Activated T-cell treated with anti-CD3 and anti-CD28 coated beads, Interleukin-2, amount 50 U/mL, for 72 hours (primary cell): Measurements from ENCODE around the gene ZDHHC14. TPM values are rescaled to one million over a fixed set of nuclear protein-coding genes. Genes with fewer than 3 reads are reported as not detected.
A peak's percentile ranks its signal among the peaks of the same experiment; 100 is the strongest.
"Not testable (repeated sequence)": the region's sequence is repeated elsewhere in the genome, so short reads cannot be mapped to it uniquely, and the experiment has no call there.

ENCODE experiments used
- ATAC-seq, 2 donors: fragments of 150-1000 bp; cut with Tn5 transposase; replicated peaks in 1 of 2; 2 replicates each; pipeline ENCODE4 v1.10.0; 2021; ENCODE audit warnings: moderate library complexity in 2 of 2, mild to moderate bottlenecking in 1 of 2
- DNase-seq, 2 donors: peaks; one replicate each; pipeline ENCODE4 v3.0.0; 2021 to 2022; ENCODE audit warnings: mixed read lengths in 1 of 2
- H3K27ac Mint-ChIP-seq: one replicate; pipeline ENCODE4 v1.8.0; 2022; ENCODE audit warnings: mild to moderate bottlenecking, moderate library complexity, mixed read lengths
- H3K27me3 Mint-ChIP-seq: one replicate; pipeline ENCODE4 v1.8.0; 2022; ENCODE audit warnings: low read depth, mixed read lengths
- H3K36me3 Mint-ChIP-seq, 2 donors: one replicate each; pipeline ENCODE4 v1.8.0; 2022; ENCODE audit warnings: mixed read lengths in 2 of 2, mild to moderate bottlenecking in 1 of 2; ENCODE audit not compliant: insufficient read depth in 2 of 2
- H3K4me1 Mint-ChIP-seq: one replicate; pipeline ENCODE4 v1.8.0; 2022; ENCODE audit warnings: low read depth, mixed read lengths
- H3K4me3 Mint-ChIP-seq, 2 donors: one replicate each; pipeline ENCODE4 v1.8.0; 2022; ENCODE audit warnings: mild to moderate bottlenecking in 2 of 2, mixed read lengths in 2 of 2, moderate library complexity in 2 of 2
- H3K9me3 Mint-ChIP-seq, 2 donors: one replicate each; pipeline ENCODE4 v1.8.0; 2022; ENCODE audit warnings: mixed read lengths in 2 of 2
- total RNA-seq, 2 donors: library from RNA; stranded (reverse); gene quantifications; one replicate each; pipeline ENCODE4 v1.2.3, GENCODE V29; 2022

The ZDHHC14 gene
- total RNA-seq, 2 donors from 2014 or later: 10.3 to 15.4 TPM

DNA sequence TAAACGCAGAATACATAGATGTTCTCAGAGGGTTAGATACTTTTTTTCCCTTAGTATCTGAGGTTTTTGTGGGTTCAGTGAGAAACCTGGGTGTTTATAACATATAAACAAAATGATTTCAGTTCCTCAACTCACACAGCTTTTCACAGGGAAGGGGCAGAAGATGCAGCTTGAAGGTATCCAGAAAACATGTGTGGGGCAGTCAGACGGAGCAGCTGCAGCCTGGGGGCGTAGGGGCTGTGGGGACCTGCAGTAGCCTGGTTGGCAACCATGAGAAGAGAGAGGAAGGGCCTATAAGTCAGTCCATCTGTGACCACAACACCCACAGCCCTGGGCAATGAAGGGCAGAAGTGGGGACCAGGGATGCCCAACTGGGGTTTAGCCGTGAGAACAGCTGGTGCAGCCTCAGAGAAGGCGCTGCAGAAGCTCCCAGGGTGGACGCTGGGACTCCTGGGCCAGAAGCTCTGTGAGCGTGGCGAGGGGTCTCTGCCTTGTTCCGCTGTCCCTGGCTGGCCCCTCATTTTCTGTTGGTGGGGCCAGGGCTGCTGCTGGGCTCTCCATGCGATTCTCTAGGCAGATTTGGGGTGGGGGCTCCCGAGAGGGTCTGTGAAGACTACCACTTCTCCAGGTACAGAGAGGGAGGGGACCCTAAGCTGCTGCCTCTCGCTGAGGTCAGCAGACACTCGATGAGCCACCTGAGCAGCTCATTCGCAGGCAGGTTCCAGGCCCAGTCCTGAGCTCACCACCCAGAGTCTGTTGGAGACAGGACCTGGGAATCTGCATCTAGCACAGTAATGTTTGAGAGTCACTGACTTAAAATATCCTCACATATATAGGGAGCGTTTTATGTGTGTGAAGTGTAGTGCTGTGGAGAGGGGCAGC, 181.2 kb downstream of the ZDHHC14 start:
- ATAC-seq: no peak
- H3K9me3 Mint-ChIP-seq: no peaks in the 10 kb centered on the region
- no peaks in the 10 kb centered on the region for H3K27me3 Mint-ChIP-seq
- H3K4me3 Mint-ChIP-seq: no peak overlapping the region
- peaks cover 31% of the 10 kb centered on the region for H3K4me1 Mint-ChIP-seq
- DNase-seq: no peak
- H3K36me3 Mint-ChIP-seq: no peaks in the 10 kb centered on the region
- H3K27ac Mint-ChIP-seq: peak overlapping the region; percentile 11

GRCh38 chr6:157562997-157563396, 182.0 kb downstream of the ZDHHC14 start:
- no peaks in the 10 kb centered on the region for H3K27me3 Mint-ChIP-seq
- no peak overlapping the region for H3K27ac Mint-ChIP-seq
- no peak overlapping the region for H3K4me3 Mint-ChIP-seq
- no peaks in the 10 kb centered on the region for H3K9me3 Mint-ChIP-seq
- no peak for ATAC-seq
- DNase-seq: no peak
- H3K4me1 Mint-ChIP-seq: peaks cover 37% of the 10 kb centered on the region
- no peaks in the 10 kb centered on the region for H3K36me3 Mint-ChIP-seq

DNA sequence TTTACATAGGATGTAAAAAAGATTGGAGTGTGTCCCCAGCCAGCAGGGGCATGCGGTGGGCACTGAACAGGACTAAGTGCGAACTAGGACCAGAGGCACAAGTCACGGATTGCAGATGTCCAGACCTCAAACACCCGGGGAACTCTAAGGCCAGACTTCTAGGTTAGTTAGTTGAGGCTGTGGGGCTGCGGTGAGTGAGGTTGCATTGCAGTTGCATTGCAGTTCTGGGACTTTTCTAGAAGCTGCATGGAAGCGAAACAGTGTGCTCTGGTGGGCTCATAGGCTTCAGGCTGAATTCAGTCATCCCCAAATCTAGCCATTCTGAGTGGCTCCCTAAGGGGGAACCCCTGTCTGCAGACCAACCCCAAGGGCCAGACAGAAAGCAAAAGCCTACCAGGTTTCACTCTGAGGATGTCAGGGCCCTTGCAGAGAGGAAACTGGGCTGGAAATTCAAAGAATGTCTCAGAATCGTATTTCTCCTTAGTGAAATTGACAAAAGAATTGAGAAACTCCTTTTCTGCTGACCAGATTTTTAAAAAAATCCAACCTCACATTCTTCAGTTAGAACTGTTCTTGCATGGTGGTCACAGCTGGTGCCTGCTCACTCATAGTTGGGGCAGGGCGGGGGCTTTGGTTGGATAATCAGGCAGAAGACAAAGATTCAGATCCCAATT, 182.8 kb downstream of the ZDHHC14 start:
- peaks cover 30% of the 10 kb centered on the region for H3K4me1 Mint-ChIP-seq
- DNase-seq (peak; percentile 39 to 49), ATAC-seq (peak; percentile 90 to 97)
- H3K27ac Mint-ChIP-seq: no peak overlapping the region
- H3K9me3 Mint-ChIP-seq: no peaks in the 10 kb centered on the region
- H3K27me3 Mint-ChIP-seq: no peaks in the 10 kb centered on the region
- H3K4me3 Mint-ChIP-seq: no peak overlapping the region
- H3K36me3 Mint-ChIP-seq: no peaks in the 10 kb centered on the region

- H3K4me1 Mint-ChIP-seq: peaks cover 26% of the 10 kb centered on the region
- ATAC-seq: no peak
These were observed 187.7 kb downstream of the ZDHHC14 start for GRCh38 chr6:157568702-157569101.

DNA sequence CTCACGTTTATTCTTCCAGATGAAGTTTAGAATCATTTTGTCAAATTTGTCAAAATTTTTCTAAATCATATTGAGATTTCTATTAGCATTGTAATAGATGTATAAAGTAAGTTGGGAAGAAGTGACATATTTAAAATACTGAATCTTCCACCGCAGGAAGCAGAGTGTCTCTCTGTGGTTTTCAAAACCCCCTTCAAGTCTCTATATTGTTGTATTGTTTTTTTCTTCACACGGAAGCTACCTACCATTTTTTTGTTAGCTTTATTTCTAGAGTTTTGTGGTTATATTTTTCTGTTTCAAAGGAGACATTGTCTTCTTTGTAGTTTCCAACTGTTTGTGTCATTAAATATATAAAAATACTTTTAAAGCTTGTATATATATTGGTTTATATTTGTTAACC, 188.6 kb downstream of the ZDHHC14 start:
- H3K27ac Mint-ChIP-seq: peak overlapping the region; percentile 50
- peaks cover 21% of the 10 kb centered on the region for H3K4me1 Mint-ChIP-seq
- H3K36me3 Mint-ChIP-seq: peaks cover 2 to 6% of the 10 kb centered on the region in 2 donors
- DNase-seq (no peak), ATAC-seq (peak; percentile 64 to 76)
- peak overlapping the region; percentile 34 to 50 for H3K4me3 Mint-ChIP-seq
- H3K27me3 Mint-ChIP-seq: no peaks in the 10 kb centered on the region
- H3K9me3 Mint-ChIP-seq: no peaks in the 10 kb centered on the region

More at GRCh38 chr6:157568702-157569101, 187.7 kb downstream of the ZDHHC14 start:
- no peak for DNase-seq
- H3K36me3 Mint-ChIP-seq: peaks cover 2 to 6% of the 10 kb centered on the region in 2 donors
- no peaks in the 10 kb centered on the region for H3K27me3 Mint-ChIP-seq
- no peaks in the 10 kb centered on the region for H3K9me3 Mint-ChIP-seq
- H3K4me3 Mint-ChIP-seq: no peak overlapping the region
- no peak overlapping the region for H3K27ac Mint-ChIP-seq

- Mint-ChIP-seq H3K9me3 (no peaks in the 10 kb centered on the region), H3K4me1 (peaks cover 21% of the 10 kb centered on the region), H3K27me3 (no peaks in the 10 kb centered on the region), H3K27ac (no peak overlapping the region), H3K4me3 (peak overlapping the region; percentile 15 to 52), H3K36me3 (peaks cover 2 to 6% of the 10 kb centered on the region in 2 donors)
- ATAC-seq (no peak), DNase-seq (no peak)
These were observed 189.1 kb downstream of the ZDHHC14 start for GRCh38 chr6:157570104-157570503.

- H3K4me1 Mint-ChIP-seq: peaks cover 21% of the 10 kb centered on the region
- H3K4me3 Mint-ChIP-seq: no peak overlapping the region
- H3K27ac Mint-ChIP-seq: no peak overlapping the region
- no peaks in the 10 kb centered on the region for H3K27me3 Mint-ChIP-seq
- H3K36me3 Mint-ChIP-seq: peaks cover 2 to 6% of the 10 kb centered on the region in 2 donors
- ATAC-seq (no peak), DNase-seq (no peak)
- no peaks in the 10 kb centered on the region for H3K9me3 Mint-ChIP-seq
These were observed 189.8 kb downstream of the ZDHHC14 start for GRCh38 chr6:157570752-157571151.

DNA sequence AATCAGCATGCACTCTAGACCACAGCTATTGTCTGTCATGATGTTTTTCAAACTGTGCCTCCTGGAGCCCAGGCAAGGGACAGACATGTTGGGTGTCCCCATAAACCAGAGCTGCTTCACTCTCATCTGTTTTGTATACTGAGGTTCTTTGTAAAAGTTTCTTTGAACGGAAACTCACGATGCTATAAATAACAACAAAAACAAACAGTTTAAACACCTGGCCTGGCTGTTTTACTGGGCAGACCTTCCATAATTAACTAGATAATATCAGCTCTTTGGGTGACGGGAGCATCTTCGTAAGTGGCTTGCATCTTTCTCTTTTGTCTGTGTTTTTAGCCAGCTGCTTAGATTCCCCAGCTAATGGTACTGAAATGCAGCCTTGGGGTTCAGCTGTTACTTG, 190.3 kb downstream of the ZDHHC14 start:
- Mint-ChIP-seq H3K4me3 (no peak overlapping the region), H3K27me3 (no peaks in the 10 kb centered on the region), H3K36me3 (peaks cover 2 to 6% of the 10 kb centered on the region in 2 donors), H3K27ac (no peak overlapping the region), H3K9me3 (no peaks in the 10 kb centered on the region), H3K4me1 (peaks cover 21% of the 10 kb centered on the region)
- DNase-seq (no peak), ATAC-seq (no peak)

DNA sequence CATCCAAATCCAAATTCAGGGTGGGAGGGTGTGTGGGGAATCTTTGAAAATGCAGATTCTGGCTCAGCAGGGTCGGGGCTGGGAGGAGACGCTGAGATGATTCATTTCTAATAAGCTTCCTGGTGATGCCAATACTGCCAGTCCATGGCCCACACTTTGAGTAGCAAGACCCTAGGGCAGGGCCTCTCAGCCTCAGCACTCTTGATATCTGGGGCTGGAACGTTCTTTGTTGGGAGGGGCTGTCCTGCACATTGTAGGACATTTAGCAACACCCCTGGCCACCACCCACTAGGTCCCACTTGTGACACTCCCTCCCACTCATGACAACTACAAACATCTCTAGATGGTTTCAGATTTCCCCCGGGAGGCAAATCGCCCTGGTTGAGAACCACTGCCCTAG, 191.0 kb downstream of the ZDHHC14 start:
- H3K9me3 Mint-ChIP-seq: peaks cover 0 to under 1% of the 10 kb centered on the region in 2 donors
- DNase-seq (no peak), ATAC-seq (no peak)
- no peaks in the 10 kb centered on the region for H3K27me3 Mint-ChIP-seq
- H3K36me3 Mint-ChIP-seq: peaks cover 2 to 6% of the 10 kb centered on the region in 2 donors
- H3K4me3 Mint-ChIP-seq: no peak overlapping the region
- no peak overlapping the region for H3K27ac Mint-ChIP-seq
- H3K4me1 Mint-ChIP-seq: peaks cover 21% of the 10 kb centered on the region

GRCh38 chr6:157574851-157575424, 193.9 kb downstream of the ZDHHC14 start:
- no peak overlapping the region for H3K27ac Mint-ChIP-seq
- peaks cover 0 to 2% of the 10 kb centered on the region in 2 donors for H3K36me3 Mint-ChIP-seq
- no peak overlapping the region for H3K4me3 Mint-ChIP-seq
- peaks cover 11% of the 10 kb centered on the region for H3K4me1 Mint-ChIP-seq
- DNase-seq: no peak
- no peak for ATAC-seq
- peaks cover 0 to 8% of the 10 kb centered on the region in 2 donors for H3K9me3 Mint-ChIP-seq
- no peaks in the 10 kb centered on the region for H3K27me3 Mint-ChIP-seq

GRCh38 chr6:157575436-157576145, 194.6 kb downstream of the ZDHHC14 start:
- Mint-ChIP-seq H3K27ac (no peak overlapping the region), H3K4me3 (no peak overlapping the region), H3K27me3 (no peaks in the 10 kb centered on the region), H3K9me3 (peaks cover 0 to 8% of the 10 kb centered on the region in 2 donors), H3K4me1 (peaks cover 6% of the 10 kb centered on the region), H3K36me3 (peaks cover 2% of the 10 kb centered on the region in 2 donors)
- ATAC-seq (no peak), DNase-seq (no peak)

- DNase-seq, H3K4me3 Mint-ChIP-seq, H3K9me3 Mint-ChIP-seq, H3K27me3 Mint-ChIP-seq, H3K4me1 Mint-ChIP-seq, H3K36me3 Mint-ChIP-seq, H3K27ac Mint-ChIP-seq, ATAC-seq: not testable (repeated sequence)
These were observed 196.0 kb downstream of the ZDHHC14 start for GRCh38 chr6:157576991-157577390.
